H1 (cell line): Measurements from ENCODE around the gene MAN1C1. TPM values are rescaled to one million over a fixed set of nuclear protein-coding genes. Genes with fewer than 3 reads are reported as not detected.

Experiments used
- BACH1 ChIP-seq: IDR thresholded peaks from 2 replicates; pipeline ENCODE4 v1.6.1; 2012; ENCODE audit warnings: low read length, improper control_type of control experiment
- BCL11A ChIP-seq, 2 experiments: IDR thresholded peaks; one replicate each; pipeline ENCODE4 v1.6.1; 2011; ENCODE audit warnings: low read depth in 2 of 2, low read length in 2 of 2, mild to moderate bottlenecking in 2 of 2
- CEBPB ChIP-seq: IDR thresholded peaks from 2 replicates; pipeline ENCODE4 v1.6.1; 2012; ENCODE audit warnings: low read depth, low read length
- CHD2 ChIP-seq: IDR thresholded peaks from 2 replicates; pipeline ENCODE4 v1.6.1; 2012; ENCODE audit warnings: low read length, improper control_type of control experiment
- E2F6 ChIP-seq: IDR thresholded peaks from 2 replicates; pipeline ENCODE4 v1.6.1; 2012; ENCODE audit warnings: inconsistent platforms
- EGR1 ChIP-seq: IDR thresholded peaks from 2 replicates; pipeline ENCODE4 v1.6.1; 2011; ENCODE audit warnings: low read depth, low read length, borderline replicate concordance
- GTF2F1 ChIP-seq: IDR thresholded peaks from 2 replicates; pipeline ENCODE4 v1.6.1; 2012; ENCODE audit warnings: low read depth, low read length, improper control_type of control experiment, borderline replicate concordance
- POU5F1 ChIP-seq: IDR thresholded peaks from 2 replicates; pipeline ENCODE4 v1.6.1; 2011; ENCODE audit warnings: low read depth, mild to moderate bottlenecking, low read length, moderate library complexity
- RNF2 ChIP-seq: fragments of 200-900, 300-1000 bp; sonication (generic); IDR thresholded peaks from 2 replicates; pipeline ENCODE4 v1.7.1; 2016; ENCODE audit warnings: borderline replicate concordance, low read depth, mild to moderate bottlenecking, antibody characterized with exemption, low read length; ENCODE audit not compliant: poor library complexity, severe bottlenecking; ENCODE audit errors: missing control alignments
- RXRA ChIP-seq: IDR thresholded peaks from 2 replicates; pipeline ENCODE4 v1.6.1; 2011; ENCODE audit warnings: low read depth, mild to moderate bottlenecking, low read length, moderate library complexity; ENCODE audit not compliant: insufficient read depth
- SIX5 ChIP-seq: IDR thresholded peaks from 2 replicates; pipeline ENCODE4 v1.6.1; 2011; ENCODE audit warnings: mild to moderate bottlenecking, low read depth, low read length
- TEAD4 ChIP-seq: IDR thresholded peaks from 2 replicates; pipeline ENCODE4 v1.6.1; 2012; ENCODE audit warnings: low read depth, low read length, inconsistent platforms, mixed read lengths
- polyA plus RNA-seq, 7 experiments: library from polyadenylated mRNA; depleted of rRNA in 3 of 7; stranded (reverse) in 5 of 7; unstranded in 2 of 7; fragments of >200 nt in 5 of 7; fragments of 200-250 nt in 2 of 7; gene quantifications; 1 replicate in 5 of 7; 2 replicates in 1 of 7; 4 replicates in 1 of 7; pipeline versions ENCODE4 v1.2.1 to v1.2.3, GENCODE V29; 2011 to 2013; ENCODE audit warnings: missing spikeins in 2 of 7, mixed read lengths in 2 of 7
- total RNA-seq: library from RNA; stranded (reverse); fragmentation: NEBNext Ultra II Directional; extraction: Animal tissue kit (Norgen Biotek cat#: 25700); gene quantifications from 2 replicates; pipeline ENCODE4 v1.2.1, GENCODE V29; 2021

Gene MAN1C1
- total and polyA plus RNA-seq, 2 of the 8 experiments (the other 6 are each of a cell fraction or from before 2014, with no cell fraction given): 7.8 to 15.2 TPM

GRCh38 chr1:25743164-25744139 lies 126.9 kb downstream of the MAN1C1 start (continued):
- TF ChIP-seq RNF2 (no peak), POU5F1 (no peak), TEAD4 (no peak), RXRA (no peak), GTF2F1 (no peak), BCL11A (IDR thresholded peaks at IDR 0.05; ENCODE audit: low read depth in 2 of 2, low read length in 2 of 2) (no peak), E2F6 (no peak), BACH1 (no peak), EGR1 (no peak), CEBPB (no peak), CHD2 (no peak), SIX5 (no peak)
